Measurements from ENCODE around the gene L2HGDH. TPM values are rescaled to one million over a fixed set of nuclear protein-coding genes. Genes with fewer than 3 reads are reported as not detected.
"Not testable (repeated sequence)": the region's sequence is repeated elsewhere in the genome, so short reads cannot be mapped to it uniquely, and the experiment has no call there.

L2HGDH gene
- total RNA-seq, 1 donor from 2014 or later = 13.2 TPM

GRCh38 chr14:50342221-50343078 lies 30.4 kb upstream of the L2HGDH start:
- intact Hi-C loops (cut with DNase I) = no loop called here
- ATAC-seq (ENCODE audit: poor library complexity) (peak; percentile 94), DNase-seq (peak; percentile 68)

- intact Hi-C loops (cut with DNase I) = no loop called here
- DNase-seq (no peak), ATAC-seq (ENCODE audit: poor library complexity) (no peak)
Observed at GRCh38 chr14:50340963-50341362, 28.9 kb upstream of the L2HGDH start.

- intact Hi-C loops (cut with DNase I) = no loop called here
- ATAC-seq (ENCODE audit: poor library complexity) (no peak), DNase-seq (no peak)
Observed at GRCh38 chr14:50340045-50340444, 28.0 kb upstream of the L2HGDH start.

- intact Hi-C loops (cut with DNase I) = no loop called here
- DNase-seq = no peak
- ATAC-seq (ENCODE audit: poor library complexity) = no peak
Observed at GRCh38 chr14:50339178-50339804, 27.3 kb upstream of the L2HGDH start.

GRCh38 chr14:50338587-50338986 lies 26.6 kb upstream of the L2HGDH start:
- intact Hi-C loops (cut with DNase I) = no loop called here

DNA sequence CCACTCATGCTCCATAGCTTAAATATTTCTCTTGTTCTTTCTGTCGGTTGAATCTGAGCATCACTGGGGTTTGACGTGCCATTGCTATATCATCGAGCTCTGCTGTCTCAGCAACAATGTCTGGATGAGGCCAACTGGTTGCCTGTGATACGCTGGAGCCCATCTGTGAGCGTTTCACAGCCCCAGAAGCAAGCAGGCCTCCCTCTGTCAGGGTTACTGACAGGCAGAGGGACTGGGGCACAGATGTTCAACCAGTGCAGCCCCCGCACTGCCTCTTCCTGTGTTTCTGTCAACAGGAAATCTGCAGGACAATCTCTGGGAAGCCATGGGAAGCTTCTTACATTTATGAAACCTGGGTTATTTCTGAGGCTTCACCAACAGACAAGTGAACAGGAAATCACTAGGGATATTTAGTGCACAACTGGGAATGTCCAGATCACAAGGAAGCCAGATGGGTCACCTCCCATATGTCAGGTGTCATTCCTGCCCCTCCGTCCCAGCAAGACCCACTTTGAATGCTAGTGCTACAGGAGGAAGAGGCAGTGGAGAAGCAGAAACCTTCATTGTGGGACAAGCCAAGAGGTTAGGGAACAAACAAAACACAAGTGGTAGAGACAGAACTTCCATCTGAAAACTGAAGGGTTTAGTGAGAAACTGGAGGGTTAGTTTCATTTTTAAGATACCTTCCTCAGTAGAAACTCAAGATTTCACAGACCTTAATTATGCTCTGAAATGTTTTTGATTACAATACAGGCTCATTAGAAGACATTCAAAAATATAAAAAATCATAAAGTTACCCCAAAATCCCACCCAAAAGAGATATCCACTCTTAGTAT lies 24.2 kb upstream of the L2HGDH start:
- DNase-seq (peak; percentile 48), ATAC-seq (ENCODE audit: poor library complexity) (peak; percentile 27)
- intact Hi-C loops (cut with DNase I) = no loop called here

More at GRCh38 chr14:50338587-50338986, 26.6 kb upstream of the L2HGDH start:
- ATAC-seq (ENCODE audit: poor library complexity) (no peak), DNase-seq (no peak)

GRCh38 chr14:50335389-50335788 lies 23.4 kb upstream of the L2HGDH start:
- DNase-seq = peak; percentile 57
- ATAC-seq (ENCODE audit: poor library complexity) = peak; percentile 39
- intact Hi-C loops (cut with DNase I) = no loop called here

DNA sequence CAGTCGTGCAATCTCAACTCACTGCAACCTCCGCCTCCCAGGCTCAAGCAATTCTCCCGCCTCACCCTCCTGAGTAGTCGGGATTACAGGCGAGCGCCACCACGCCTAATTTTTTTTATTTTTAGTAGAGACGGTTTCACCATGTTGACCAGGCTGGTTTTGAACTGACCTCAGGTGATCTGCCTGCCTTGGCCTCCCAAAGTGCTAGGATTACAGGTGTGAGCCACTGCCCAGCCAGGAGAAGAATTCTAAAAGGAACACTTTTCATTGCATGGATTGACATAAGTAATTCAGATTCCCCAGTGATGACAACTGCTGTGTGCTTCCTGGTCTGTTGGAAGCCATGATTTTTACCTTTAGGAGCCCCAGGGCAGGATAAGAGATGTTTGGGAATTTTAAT lies 22.2 kb upstream of the L2HGDH start:
- DNase-seq (no peak), ATAC-seq (ENCODE audit: poor library complexity) (no peak)
- intact Hi-C loops (cut with DNase I) = no loop called here

DNA sequence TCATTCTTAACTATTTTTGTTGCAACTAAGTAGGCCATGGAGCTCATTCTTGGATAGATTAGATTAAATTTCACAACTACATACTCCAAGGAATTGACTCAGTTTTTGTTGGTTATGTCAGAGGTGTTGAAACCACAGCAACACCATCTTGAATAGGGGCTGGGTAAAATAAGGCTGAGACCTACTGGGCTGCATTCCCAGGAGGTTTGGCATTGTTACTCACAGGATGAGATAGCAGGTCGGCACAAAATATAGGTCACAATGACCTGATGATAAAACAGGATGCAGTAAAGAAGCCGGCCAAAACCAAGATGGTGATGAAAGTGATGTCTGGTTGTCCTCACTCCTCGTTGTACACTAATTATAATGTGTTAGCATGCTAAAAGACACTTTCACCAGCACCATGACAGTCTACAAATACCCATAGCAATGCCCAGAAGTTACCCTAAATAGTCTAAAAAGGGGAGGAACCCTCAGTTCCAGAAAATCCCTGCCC lies 21.0 kb upstream of the L2HGDH start:
- intact Hi-C loops (cut with DNase I) = no loop called here
- DNase-seq (peak; percentile 57), ATAC-seq (ENCODE audit: poor library complexity) (peak; percentile 89)

DNA sequence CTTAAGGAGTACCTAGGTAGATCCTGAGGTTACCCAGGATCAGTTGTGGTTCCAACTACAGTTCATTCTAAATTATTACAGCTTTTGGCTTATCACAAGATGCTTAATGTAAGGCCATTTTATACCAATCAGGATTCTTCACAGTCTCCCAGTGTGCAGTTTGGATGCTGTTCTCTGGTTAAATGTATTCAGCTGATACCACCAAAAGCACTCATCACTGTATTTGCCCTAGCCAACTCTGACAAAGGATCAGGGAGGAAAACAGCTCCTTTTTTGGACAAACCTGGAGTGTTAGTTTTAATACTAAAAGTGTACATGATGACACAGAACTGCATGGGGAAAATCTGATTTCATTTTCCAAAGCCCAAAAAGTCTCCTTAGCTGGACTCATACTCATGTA lies 19.6 kb upstream of the L2HGDH start:
- no peak for DNase-seq
- no peak for ATAC-seq (ENCODE audit: poor library complexity)
- intact Hi-C loops (cut with DNase I) = no loop called here

GRCh38 chr14:50321009-50321660 lies 9.1 kb upstream of the L2HGDH start:
- intact Hi-C loops (cut with DNase I) = loop anchor here (10.0 kb wide), 1 partner anchor 74 kb away; the partner anchor contains the start of gene CDKL1
- peak; percentile 96 for ATAC-seq (ENCODE audit: poor library complexity)
- DNase-seq = no peak

GRCh38 chr14:50320283-50320682 lies 8.3 kb upstream of the L2HGDH start:
- intact Hi-C loops (cut with DNase I) = loop anchor here (10.0 kb wide), 1 partner anchor 75 kb away; the partner anchor contains the start of gene CDKL1
- ATAC-seq (ENCODE audit: poor library complexity) (peak; percentile 39), DNase-seq (no peak)

- ATAC-seq (ENCODE audit: poor library complexity) (no peak), DNase-seq (no peak)
- intact Hi-C loops (cut with DNase I) = loop anchor here (10.0 kb wide), 1 partner anchor 75 kb away; the partner anchor contains the start of gene CDKL1
Observed at GRCh38 chr14:50319721-50320120, 7.7 kb upstream of the L2HGDH start.

DNA sequence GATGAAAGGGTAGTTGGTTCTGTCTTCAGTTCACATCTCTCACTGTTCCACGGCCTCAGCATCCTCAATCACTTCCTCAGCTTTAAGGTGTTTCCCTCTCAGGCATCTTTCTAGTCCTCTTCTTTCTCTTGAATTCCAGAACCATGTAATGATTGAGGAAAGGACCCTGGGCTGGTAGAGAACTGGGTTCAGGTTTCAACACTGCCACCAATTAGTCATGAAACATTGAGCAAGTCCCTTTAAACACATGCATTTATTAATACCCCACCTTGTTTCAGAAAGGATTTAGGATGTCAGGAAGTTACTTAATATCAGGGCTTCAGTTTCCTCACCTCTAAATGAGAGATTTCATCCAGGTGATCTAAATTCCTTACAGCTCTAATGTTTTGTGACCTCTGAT lies 7.3 kb upstream of the L2HGDH start:
- DNase-seq = no peak
- intact Hi-C loops (cut with DNase I) = no loop called here
- ATAC-seq (ENCODE audit: poor library complexity) = no peak

- DNase-seq = no peak
- no peak for ATAC-seq (ENCODE audit: poor library complexity)
- intact Hi-C loops (cut with DNase I) = no loop called here
Observed at GRCh38 chr14:50318031-50318626, 6.1 kb upstream of the L2HGDH start.

DNA sequence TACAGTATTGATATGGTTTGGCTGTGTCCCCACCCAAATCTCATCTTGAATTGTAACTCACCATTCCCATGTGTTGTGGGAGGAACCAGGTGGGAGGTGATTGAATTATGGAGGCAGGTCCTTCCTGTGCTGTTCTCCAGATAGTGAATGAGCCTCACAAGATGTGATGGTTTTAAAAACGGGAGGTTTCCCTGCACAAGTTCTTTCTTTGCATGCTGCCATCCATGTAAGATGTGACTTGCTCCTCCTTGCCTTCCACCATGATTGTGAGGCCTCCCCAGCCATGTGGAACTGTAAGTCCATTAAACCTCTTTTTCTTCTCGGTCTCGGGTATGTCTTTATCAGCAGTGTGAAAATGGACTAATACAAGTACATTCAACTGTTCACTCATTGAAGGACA lies 2.1 kb upstream of the L2HGDH start:
- intact Hi-C loops (cut with DNase I); ATAC-seq (ENCODE audit: poor library complexity); DNase-seq: not testable (repeated sequence)

DNA sequence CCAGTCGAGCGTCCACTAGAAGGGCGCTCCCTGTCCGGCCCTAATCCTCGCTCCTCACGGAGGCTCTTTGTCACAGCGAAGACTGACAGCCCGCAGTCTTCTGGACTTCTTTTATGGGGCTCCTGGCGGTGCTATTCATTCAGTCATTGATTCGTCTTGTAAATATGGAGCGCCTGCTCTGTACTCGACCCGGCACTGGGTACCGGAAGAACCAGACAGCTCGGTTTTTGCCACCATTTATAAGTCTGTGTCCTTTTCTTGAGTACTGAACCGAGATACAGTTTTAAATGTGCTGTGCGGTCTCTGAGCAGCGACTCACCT lies 665 bp upstream of the L2HGDH start:
- intact Hi-C loops (cut with DNase I) = loop anchor here (2.0 kb wide), 1 partner anchor 220 kb away; the partner anchor contains the start of gene MAP4K5
- DNase-seq = no peak
- peak; percentile 16 for ATAC-seq (ENCODE audit: poor library complexity)

GRCh38 chr14:50311337-50311971 lies 575 bp downstream of the L2HGDH start:
- intact Hi-C loops (cut with DNase I) = no loop called here
- ATAC-seq (ENCODE audit: poor library complexity) = no peak
- DNase-seq = no peak
